Measurements from ENCODE around the gene AQP1.

AQP1 gene

GRCh38 chr7:30936650-30937245, 25.1 kb downstream of the AQP1 start:
- DNase-seq (ENCODE audit: low read depth), result no peak

GRCh38 chr7:30937416-30937815, 25.8 kb downstream of the AQP1 start:
- DNase-seq (ENCODE audit: low read depth), result no peak

- DNase-seq (ENCODE audit: low read depth), result peak; percentile 40
Observed at GRCh38 chr7:30938435-30939316, 27.0 kb downstream of the AQP1 start.

- no peak for DNase-seq (ENCODE audit: low read depth)
Observed at GRCh38 chr7:30941582-30942323, 30.1 kb downstream of the AQP1 start.

- DNase-seq (ENCODE audit: low read depth), result no peak
Observed at GRCh38 chr7:30950197-30950596, 38.5 kb downstream of the AQP1 start.

GRCh38 chr7:30954914-30955313, 43.3 kb downstream of the AQP1 start:
- DNase-seq (ENCODE audit: low read depth), result no peak

GRCh38 chr7:30956704-30957103, 45.1 kb downstream of the AQP1 start:
- DNase-seq (ENCODE audit: low read depth), result no peak

- DNase-seq (ENCODE audit: low read depth), result no peak
Observed at GRCh38 chr7:30963842-30964241, 52.2 kb downstream of the AQP1 start, which contains the start of gene GHRHR. Gene GHRHR (plus strand): TSS chr7:30963953. CDS start chr7:30964069, 116 bp downstream.

GRCh38 chr7:30965372-30965771, 53.7 kb downstream of the AQP1 start:
- DNase-seq (ENCODE audit: low read depth), result no peak

GRCh38 chr7:30965883-30966282, 54.2 kb downstream of the AQP1 start:
- no peak for DNase-seq (ENCODE audit: low read depth)

- no peak for DNase-seq (ENCODE audit: low read depth)
Observed at GRCh38 chr7:30968294-30968693, 56.6 kb downstream of the AQP1 start.

GRCh38 chr7:30968747-30969603, 57.3 kb downstream of the AQP1 start:
- no peak for DNase-seq (ENCODE audit: low read depth)

- DNase-seq (ENCODE audit: low read depth), result no peak
Observed at GRCh38 chr7:30969604-30969970, 57.9 kb downstream of the AQP1 start.

GRCh38 chr7:30970074-30970473, 58.4 kb downstream of the AQP1 start:
- no peak for DNase-seq (ENCODE audit: low read depth)

- DNase-seq (ENCODE audit: low read depth), result no peak
Observed at GRCh38 chr7:30970594-30971094, 59.0 kb downstream of the AQP1 start.

- no peak for DNase-seq (ENCODE audit: low read depth)
Observed at GRCh38 chr7:30971440-30971839, 59.8 kb downstream of the AQP1 start.

GRCh38 chr7:30971840-30972563, 60.3 kb downstream of the AQP1 start:
- DNase-seq (ENCODE audit: low read depth), result no peak

- no peak for DNase-seq (ENCODE audit: low read depth)
Observed at GRCh38 chr7:30973292-30973691, 61.6 kb downstream of the AQP1 start.

- DNase-seq (ENCODE audit: low read depth), result no peak
Observed at GRCh38 chr7:30973791-30974604, 62.3 kb downstream of the AQP1 start.

GRCh38 chr7:30974605-30975255, 63.1 kb downstream of the AQP1 start:
- DNase-seq (ENCODE audit: low read depth), result peak; percentile 4

Data from stimulated activated CD8-positive, alpha-beta memory T cell treated with anti-CD3 and anti-CD28 coated beads, Interleukin-4, amount 100 ng/mL, for 24 hours (primary cell).